KOPT-K1 (cell line): ENCODE data around the gene RELA.
A peak's percentile ranks its signal among the peaks of the same experiment; 100 is the strongest.

Experiments
- H3K27ac ChIP-seq: fragments of 200-600 bp; sonication (generic); 2 replicates; pipeline ENCODE4 v1.5.1; 2016; ENCODE audit warnings: antibody characterized with exemption, mild to moderate bottlenecking, low read depth, low read length; ENCODE audit not compliant: poor library complexity, severe bottlenecking
- H3K36me3 ChIP-seq: fragments of 200-600 bp; sonication (generic); 2 replicates; pipeline ENCODE4 v1.5.1; 2017; ENCODE audit warnings: antibody characterized with exemption, mild to moderate bottlenecking, low read length, moderate library complexity; ENCODE audit not compliant: insufficient read depth
- H3K9me3 ChIP-seq: fragments of 200-600 bp; sonication (generic); 2 replicates; pipeline ENCODE4 v1.5.1; 2017; ENCODE audit warnings: antibody characterized with exemption, low read length, mild to moderate bottlenecking; ENCODE audit not compliant: insufficient read depth, poor library complexity, severe bottlenecking

The RELA gene

DNA sequence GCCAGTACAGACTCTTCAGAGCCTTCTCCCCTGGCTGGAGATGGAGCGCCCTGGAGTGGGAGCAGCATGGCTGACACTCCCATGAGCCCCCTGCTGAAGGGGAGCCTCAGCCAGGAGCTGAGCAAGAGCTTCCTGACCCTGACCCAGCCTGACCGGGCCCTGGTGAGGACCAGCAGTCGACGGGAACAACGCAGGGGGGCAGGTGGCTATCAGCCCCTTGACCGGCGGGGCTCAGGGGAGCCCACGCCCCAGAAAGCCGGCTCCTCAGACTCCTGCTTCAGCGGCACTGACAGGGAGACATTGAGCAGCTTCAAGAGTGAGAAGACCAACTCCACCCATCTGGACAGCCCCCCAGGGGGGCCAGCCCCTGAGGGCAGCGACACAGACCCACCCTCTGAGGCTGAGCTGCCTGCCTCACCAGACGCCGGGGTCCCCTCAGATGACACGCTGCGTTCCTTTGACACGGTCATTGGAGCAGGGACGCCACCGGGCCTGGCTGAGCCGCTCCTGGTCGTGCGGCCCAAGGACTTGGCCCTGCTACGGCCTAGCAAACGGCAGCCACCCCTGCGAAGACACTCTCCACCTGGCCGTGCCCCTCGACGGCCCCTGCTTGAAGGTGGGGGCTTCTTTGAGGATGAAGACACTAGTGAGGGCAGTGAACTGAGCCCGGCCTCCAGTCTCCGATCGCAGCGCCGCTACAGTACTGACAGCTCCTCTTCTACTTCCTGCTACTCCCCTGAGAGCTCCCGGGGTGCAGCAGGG lies 44.5 kb downstream of the RELA start:
- Histone ChIP-seq H3K9me3 (no peaks in the 10 kb centered on the region), H3K36me3 (peaks cover 64% of the 10 kb centered on the region), H3K27ac (no peak overlapping the region)

DNA sequence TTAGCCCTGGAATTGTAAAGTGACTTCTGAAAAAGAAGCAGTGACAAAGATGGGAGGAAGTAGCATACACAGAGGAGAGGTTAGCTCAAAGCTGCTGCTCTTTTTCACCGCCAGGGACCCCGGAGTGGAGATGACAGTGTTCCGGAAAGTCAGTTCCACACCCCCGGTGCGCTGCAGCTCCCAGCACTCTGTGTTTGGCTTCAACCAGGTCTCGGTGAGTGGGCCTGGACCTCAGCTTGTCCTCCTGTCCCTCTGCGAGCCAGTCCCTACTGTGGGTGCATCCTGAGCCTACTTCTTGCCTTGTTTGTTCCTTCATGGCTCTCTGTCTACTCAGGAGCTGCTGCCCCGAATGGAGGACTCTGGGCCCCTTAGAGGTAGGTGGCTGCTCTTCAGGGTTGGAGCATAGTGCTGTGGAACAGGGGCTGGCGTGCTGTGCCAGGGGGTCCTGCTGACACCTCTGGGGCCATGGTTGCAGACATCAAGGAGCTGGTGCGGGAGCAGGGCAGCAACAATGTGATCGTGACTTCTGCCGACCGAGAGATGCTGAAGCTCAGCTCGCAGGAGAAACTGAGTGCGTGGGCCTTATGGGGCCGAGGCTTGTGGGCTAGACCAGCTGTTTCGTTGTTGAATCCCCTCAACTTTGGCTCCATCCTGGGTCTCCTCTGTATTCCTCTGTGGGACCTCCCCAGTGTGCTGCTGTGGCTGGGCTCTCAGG lies 45.4 kb downstream of the RELA start:
- Histone ChIP-seq H3K9me3 (no peaks in the 10 kb centered on the region), H3K27ac (no peak overlapping the region), H3K36me3 (peaks cover 60% of the 10 kb centered on the region)

DNA sequence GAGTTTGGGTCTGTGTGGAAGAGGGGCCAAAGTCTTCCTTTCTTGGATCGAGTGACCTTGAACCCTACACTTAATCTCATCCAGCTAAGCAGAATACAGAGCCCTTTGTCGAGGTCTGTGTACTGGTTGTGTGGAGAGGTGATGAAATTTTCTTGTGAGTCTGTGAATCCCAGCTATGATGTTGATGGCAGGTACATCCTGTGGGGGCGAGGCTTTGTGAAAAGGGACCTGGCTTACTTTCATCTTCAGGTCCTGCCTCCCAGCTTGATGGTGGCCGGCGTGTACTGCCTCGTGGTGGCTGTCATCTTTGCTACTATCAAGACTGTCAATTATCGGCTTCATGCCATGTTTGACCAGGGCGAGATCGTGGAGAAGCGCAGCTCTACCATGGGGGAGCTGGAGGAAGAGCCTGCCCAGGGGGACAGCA lies 46.1 kb downstream of the RELA start:
- no peaks in the 10 kb centered on the region for H3K9me3 ChIP-seq
- peak overlapping the region; percentile 90 for H3K27ac ChIP-seq
- H3K36me3 ChIP-seq: peaks cover 60% of the 10 kb centered on the region

DNA sequence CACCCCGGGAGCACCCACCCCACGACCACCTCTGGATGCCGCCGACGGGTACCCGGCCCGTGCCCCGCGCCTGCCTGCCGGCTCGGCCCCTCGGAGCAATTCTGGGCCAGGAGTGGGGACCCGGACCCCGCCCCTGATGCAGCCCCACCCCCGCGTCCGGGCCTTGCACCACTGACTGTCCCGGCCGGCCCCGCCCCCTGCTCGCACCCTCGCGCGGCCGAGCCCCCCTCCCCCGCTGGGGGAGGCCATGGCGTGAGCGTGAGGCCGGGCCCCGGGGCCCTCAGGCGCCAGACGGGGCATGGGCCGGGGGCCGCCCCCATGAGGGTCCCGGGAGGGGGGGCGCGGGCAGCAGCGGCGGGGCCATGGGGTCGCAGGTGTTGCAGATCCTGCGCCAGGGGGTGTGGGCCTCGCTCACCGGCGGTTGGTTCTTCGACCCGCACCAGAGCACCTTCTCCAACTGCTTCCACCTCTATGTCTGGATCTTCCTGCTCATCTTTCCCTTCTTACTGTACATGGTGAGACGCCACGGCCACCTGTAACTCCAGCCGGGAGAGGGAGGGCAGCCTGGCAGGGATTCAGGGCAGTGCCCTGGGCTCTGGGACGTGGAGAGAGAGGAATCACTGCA lies 46.7 kb downstream of the RELA start:
- Histone ChIP-seq H3K9me3 (no peaks in the 10 kb centered on the region), H3K36me3 (peaks cover 60% of the 10 kb centered on the region), H3K27ac (peak overlapping the region; percentile 90)

DNA sequence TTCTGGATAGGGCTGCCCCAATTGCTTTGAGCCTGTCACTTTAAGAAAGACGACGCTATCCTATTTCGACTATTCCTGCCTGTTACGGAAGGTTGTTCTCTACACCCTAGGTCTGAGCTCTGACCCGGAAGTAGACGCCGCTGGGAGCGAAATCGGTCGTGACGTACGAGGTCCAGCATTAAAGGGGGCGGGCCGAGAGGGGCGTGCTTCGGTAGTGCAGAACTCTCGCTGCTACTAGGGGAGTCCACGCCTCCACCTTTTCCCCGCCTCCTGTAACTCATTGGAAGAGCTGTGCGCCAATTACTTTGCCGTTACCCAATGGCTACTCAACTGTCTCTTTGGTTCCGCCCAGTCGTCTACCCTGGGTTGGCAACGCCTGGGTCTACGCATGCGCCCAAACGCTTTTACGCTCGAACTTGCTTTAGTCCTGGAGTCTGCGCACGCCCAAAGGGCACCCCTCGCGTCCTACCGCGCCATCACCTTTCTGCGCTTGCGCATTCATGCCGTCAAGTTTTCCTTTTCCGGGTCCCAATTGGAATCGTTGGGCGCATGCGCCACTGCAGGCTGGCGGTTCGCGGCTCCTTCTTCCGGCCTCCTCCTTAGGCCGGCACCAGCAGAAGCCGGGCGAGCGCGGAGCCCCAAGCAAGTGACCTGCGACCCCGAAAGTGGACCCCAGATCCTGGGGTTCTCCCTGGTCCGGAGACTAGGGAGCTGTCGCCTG lies 47.3 kb downstream of the RELA start, which contains the start of gene PCNX3:
PCNX3 (plus strand) TSS at position 548 of the 721 bp plus-strand sequence. CDS start 536 bp downstream, outside the sequence.
- Histone ChIP-seq H3K27ac (peak within 1 kb of the TSS; percentile 90), H3K36me3 (peaks cover 59% of the 10 kb centered on the region)

DNA sequence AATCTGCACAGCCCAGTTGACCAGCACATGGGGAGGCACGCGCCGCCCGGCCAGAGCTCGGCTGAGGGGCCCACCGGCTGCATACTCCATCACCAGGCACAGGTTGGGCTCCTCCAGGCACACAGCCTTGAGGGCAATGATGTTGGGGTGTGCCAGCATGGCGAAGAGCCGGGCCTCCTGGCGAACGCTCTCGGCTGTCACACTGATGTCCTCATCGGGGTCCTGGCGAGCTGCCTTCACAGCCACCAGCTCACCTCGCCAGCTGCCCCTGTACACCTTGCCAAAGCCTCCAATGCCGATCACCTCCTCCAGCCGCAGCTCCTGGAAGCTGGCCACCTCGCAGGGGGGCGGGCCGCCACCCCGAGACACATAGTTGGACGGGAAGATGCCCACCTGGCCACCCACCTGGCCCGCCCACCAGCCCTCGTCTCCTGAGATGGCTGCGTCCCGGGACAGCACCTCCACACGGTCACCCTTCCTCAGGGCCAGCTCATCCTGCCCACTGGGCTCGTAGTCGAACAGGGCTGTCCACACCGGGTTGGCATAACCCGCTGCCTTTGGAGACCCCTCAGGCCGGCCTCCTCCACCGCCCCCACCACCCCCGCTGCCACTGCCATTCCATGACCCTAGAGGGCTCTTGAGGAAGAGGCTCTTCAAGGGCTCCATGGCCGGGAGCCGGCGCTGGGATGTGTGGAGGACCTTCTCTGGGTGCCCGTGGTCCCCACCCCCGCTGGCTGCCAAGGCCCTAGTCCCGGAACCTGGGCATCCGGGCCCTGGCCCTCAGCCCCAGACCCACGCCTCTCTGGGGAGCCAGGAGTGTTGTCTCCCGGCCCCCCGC lies 49.4 kb downstream of the RELA start:
- H3K9me3 ChIP-seq: no peaks in the 10 kb centered on the region
- H3K36me3 ChIP-seq: peaks cover 59% of the 10 kb centered on the region
- H3K27ac ChIP-seq: peak overlapping the region; percentile 90

More for the DNA sequence above, 47.3 kb downstream of the RELA start, which contains the start of gene PCNX3:
- no peaks in the 10 kb centered on the region for H3K9me3 ChIP-seq

DNA sequence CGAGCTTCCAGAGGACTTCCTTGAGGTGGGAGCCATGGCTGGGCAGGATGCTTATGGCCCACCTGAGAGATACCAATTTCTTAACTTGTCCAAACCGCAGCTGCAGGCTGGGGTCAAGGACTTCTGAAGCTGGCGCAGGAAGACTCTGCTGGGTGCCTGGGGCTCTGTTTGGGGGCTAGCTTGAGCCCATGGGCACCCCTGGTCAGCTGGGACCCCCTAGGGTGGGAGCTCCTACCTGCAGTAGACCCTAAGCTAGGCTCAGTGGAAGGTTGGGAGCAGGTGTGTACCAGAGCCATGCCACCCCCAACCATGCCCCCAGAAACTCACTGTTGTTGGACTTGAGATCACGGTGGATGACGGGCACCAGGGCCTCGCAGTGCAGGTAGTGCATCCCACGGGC lies 50.0 kb downstream of the RELA start:
- Histone ChIP-seq H3K36me3 (peaks cover 59% of the 10 kb centered on the region), H3K9me3 (no peaks in the 10 kb centered on the region), H3K27ac (peak overlapping the region; percentile 90)

DNA sequence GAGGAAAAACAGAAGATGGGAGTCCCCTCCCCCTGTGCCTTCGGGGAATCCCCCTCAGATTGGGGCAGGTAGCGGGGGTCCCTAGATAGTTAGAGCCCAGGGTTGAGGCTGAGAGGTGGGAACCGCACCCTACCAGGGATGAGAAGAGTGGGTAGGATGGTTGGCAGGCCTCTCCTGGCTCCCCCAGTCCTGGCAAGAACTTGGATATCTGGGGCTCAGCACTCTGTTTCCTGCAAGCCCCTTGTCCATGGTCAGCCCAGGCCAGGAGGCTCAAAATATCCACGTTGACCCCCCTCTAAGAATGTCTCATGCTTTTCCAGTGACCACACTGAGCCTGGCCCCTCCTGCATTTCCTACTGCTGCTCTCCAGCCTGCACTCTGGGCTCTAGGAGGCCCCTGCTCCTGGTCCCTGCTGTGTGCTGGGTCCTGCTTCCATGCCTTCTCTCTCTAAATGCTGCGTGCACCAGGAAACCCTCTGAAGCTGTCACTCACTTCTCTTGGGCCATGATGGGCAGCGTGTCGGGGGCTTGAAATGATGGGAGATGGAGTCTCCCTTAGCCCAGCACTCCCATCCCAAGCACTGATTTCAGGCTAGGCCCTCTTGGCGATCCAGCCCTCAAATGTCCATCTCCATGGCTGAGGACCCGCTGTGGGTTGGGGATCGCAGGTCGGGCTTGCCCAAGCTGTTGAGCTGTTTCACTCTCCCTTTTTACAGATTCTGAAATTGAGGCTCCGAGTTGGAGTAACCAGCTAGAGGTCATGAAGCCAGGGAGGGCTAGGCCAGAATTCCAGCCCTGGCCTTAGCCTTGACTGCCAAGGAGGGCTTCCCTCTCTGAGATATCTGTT lies 50.7 kb downstream of the RELA start:
- no peak overlapping the region for H3K27ac ChIP-seq
- H3K9me3 ChIP-seq: no peaks in the 10 kb centered on the region
- H3K36me3 ChIP-seq: peaks cover 59% of the 10 kb centered on the region

DNA sequence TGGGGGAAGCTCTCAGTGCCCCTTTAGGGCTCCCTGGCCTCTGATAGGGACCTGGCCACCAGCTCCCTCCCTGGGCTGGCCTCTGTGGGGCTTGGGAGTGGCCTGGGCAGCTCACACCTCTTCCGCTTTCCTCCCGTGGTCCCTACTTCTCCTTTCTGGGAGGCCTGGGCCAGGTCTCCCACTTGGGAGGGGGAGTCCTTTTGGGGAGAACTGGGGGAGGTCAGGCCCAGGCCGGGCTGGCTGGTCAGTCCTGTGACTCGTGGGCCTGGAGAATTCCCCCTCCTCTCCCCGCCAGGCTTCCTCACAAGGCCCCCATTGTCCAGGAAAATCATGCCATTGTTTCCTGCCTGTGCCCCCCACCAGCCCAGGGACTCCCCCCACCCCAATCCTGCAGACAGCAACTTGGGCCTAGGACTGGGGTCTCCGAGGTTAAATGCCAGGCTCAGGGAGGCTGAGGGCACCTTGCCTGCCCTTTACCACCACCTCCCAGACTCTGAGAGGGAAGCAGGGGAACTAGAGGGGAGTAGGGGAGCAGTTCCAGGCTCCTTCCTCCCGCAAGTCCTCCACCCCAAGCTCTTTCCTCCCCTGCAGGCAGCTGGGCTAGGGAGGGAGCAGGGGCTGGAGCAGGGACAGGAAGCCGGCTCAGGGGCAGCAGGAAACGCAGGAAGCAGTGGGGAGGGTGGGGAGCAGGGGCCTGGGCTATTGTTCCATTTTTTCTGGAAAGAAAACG lies 51.5 kb downstream of the RELA start:
- no peak overlapping the region for H3K27ac ChIP-seq
- H3K9me3 ChIP-seq: no peaks in the 10 kb centered on the region
- H3K36me3 ChIP-seq: peaks cover 65% of the 10 kb centered on the region

DNA sequence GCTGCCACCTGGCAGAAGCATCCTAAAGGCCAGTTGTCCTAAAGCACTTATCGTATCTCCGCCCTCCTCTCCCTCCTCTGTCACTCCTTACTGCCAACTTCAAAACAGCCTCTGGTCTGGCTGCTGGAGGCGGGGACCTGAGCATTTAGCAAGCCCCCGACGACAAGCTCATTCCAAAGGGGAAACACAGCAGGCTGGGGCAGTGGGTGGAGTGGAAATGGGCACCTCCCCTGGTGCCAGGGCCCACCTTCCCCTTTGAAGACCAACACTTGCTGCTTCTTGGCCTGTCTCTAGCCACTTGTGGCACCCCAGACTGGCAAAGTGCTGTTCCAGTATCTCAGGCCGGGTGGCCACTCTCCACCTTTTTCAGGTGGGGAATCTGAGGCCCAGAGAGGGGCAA lies 52.3 kb downstream of the RELA start:
- Histone ChIP-seq H3K27ac (no peak overlapping the region), H3K36me3 (peaks cover 73% of the 10 kb centered on the region), H3K9me3 (no peaks in the 10 kb centered on the region)

DNA sequence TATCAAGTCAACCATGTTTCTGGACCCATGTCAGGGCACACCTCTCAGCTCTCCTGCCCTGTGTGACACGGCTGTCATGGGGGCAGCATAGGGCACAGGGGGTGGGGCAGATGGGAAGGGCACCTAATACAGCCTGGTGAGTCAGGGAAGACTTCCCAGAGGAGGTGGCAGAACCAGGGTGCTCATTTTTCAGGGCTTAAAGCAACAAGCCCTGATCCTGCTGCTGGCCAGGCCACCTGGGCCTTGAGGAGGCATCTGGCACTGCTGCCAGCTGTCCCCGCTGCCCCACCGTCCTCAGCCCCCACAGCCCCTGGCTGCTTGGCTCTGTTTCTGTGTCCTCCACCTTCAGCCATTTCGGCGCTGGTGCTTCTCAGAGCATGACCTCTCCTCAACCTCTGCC lies 53.1 kb downstream of the RELA start:
- H3K9me3 ChIP-seq: no peaks in the 10 kb centered on the region
- no peak overlapping the region for H3K27ac ChIP-seq
- H3K36me3 ChIP-seq: peaks cover 80% of the 10 kb centered on the region

DNA sequence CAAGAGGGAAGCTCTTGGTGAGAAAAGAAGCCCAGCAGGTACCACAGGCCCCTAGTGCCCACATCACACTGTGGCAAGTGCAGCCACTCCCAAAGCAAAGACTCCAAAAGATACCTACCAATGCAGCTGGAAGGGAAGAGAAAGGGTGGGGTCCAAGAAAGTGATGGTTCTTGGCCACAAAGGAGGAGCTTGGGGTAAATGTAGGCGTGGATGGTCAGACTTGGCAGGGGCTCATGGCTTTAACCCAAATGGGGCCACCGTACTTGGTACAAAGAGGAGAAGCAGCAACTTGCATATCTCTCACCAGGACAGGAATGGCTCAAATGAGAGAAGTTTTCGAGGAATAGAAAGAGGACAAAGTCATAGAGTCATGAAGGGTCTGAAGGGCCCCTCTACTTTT lies 53.5 kb downstream of the RELA start:
- no peak overlapping the region for H3K27ac ChIP-seq
- H3K9me3 ChIP-seq: no peaks in the 10 kb centered on the region
- H3K36me3 ChIP-seq: peaks cover 85% of the 10 kb centered on the region
